Activated CD8-positive, alpha-beta memory T cell treated with anti-CD3 and anti-CD28 coated beads for 1 hour (primary cell): ENCODE measurements around the gene PPP6R1.

Experiments
- DNase-seq, 2 donors: peaks; one replicate each; pipeline ENCODE4 v3.0.0-alpha.2; 2020; ENCODE audit warnings: low read depth in 1 of 2; ENCODE audit errors: extremely low read depth in 1 of 2

Gene PPP6R1

DNA sequence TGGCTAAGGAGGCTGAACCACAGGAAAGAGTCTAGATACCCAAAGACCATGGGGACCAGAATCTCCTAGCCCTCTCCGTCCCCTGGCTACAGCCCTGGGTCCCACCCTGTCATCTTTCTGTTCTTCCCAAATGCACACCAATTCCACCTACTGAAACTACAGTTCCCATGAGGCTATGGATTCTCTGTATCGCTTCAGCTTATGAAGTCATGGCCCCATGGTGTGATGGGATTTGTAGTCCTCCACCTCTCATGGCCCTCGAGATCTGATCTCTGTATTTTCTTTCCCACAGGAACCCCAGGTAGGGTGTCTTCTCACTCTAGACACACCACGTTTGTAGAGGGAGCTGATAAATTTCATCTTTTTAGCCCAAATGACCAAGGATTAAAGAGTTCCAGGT, 61.3 kb downstream of the PPP6R1 start:
- DNase-seq, result no peak

DNA sequence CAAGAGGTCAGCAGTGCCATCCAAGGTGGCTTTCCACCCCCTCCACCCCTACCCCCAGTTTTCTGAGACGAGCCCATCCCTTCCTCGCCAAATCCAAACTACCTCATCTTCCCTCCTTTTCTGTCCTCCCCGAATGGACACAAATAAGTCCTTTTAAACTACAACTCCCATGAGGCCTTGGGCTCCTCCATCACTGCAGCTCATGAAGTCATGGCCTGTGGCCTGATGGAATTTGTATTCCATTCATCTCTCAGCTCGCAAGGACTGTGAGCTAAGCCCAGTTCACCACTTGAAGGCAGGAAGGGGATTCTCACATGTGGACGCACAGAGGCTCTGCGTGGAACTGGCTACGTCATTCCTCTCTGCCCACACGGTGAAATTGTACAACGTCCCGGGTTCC, 62.0 kb downstream of the PPP6R1 start:
- DNase-seq, result no peak

DNA sequence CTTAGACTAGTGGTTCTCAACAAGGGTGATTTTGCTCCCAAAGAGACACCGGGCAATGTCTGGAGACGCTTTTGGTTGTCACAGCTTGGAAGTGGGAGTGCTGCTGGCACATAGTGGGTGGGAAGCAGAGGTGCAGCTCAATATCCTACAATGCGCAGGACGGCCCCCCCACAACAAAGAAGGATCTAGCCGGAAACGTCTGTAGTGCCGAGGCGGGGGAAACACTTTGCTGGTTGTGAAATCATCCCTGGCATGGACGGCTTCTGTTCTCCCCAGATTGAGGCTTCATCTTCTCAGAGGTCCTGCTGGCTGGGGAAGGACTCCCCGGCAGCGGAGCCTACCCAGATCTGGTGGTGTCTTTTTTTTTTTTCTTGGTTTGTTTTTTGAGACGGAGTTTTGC, 65.3 kb downstream of the PPP6R1 start:
- no peak for DNase-seq

DNA sequence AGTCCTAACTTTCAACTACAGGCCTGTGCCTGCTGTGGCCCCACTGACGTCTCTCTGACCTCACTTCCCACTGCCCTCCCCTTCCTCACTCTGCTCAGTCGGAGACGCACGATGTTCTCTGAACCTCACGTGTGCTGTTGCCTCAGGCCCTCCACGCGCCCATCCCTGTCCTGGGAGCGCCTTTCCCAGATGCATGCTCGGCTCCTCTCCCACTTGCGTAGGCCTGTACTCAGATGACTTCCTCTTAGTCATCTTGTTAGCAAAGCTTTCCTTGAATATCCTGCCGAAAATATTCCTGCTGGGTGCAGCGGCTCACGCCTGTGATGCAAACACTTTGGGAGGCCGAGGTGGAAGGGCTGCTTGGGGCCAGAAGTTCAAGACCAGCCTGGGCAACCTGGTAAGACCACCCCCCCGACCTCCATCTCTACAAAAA, 69.4 kb downstream of the PPP6R1 start:
- DNase-seq, result no peak

DNA sequence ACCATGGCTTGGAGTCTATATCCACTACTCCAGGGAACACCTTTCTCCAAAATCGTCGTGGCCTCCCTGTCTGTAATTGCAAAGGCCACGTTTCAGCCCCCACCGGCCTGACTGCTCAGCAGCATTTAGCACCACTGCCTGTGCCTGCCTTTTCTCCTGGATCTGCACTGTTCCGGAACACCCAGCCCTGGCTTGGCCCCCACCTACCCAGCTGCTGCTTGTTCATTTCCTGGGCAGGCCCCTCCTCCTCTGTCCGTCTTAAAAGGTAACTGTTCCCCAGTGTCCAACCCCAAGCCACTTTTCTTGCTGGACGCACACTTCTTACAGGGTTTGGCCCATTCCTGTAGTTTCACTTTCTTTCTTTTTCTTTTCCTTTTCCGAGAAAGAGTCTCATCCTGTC, 70.2 kb downstream of the PPP6R1 start:
- DNase-seq, result no peak

DNA sequence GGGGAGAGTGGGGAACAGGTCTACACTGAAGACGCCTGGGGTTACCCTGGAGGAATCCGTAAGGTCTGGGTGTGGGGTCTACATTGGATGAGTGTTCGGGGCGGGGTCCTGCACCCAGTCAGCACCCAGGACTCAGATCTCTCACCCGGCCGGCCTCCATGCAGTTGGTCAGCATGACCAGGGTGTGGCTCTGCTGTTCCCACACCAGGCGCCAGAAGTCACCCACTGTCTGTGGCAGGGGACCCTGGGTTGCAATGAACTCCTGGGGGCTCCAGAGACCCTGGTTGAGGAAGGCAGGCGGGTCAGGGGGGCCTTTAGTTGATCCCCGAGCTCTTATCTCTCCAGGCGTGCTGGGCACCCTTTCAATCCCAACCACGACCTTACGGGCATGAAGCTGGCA, 72.7 kb downstream of the PPP6R1 start:
- no peak for DNase-seq

DNA sequence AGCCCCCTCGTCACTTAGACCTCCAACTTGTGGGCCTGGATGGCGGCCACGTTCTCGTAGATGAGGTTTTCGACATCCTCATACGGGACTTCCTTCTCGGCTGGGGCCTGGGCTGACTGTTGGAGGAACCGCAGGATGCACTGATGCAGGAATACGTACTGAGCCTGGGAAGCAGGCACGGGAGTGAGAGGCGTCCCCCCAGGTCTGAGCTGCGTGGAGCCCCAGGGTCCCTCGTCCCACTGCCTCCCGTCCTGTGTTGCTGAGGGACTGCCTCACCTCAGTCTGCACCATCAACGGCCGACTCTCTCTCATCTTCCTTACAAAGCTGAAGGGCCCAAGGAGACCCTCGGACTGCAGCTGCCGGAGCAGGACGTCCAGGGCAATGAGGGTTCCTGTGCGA, 77.1 kb downstream of the PPP6R1 start:
- no peak for DNase-seq
